Measurements from ENCODE around the gene PRKCB. TPM values are rescaled to one million over a fixed set of nuclear protein-coding genes. Genes with fewer than 3 reads are reported as not detected.

The PRKCB gene
- polyA plus RNA-seq, 3 donors = 57.4 to 87.4 (median 75.5) TPM

GRCh38 chr16:24036614-24037013, 200.8 kb downstream of the PRKCB start:
- Histone ChIP-seq H3K27ac (ENCODE audit: low read depth in 1 of 2, low read length in 2 of 2) (no peak overlapping the region), H3K4me2 (replicated peaks; ENCODE audit: extremely low read depth, low read length, poor library complexity, severe bottlenecking) (no peak overlapping the region), H3K27me3 (ENCODE audit: control insufficient read depth in 2 of 2, insufficient read depth in 2 of 2, low read length in 2 of 2) (no peaks in the 10 kb centered on the region), H3K79me2 (ENCODE audit: insufficient read depth, low read length) (peaks cover 3% of the 10 kb centered on the region), H3K4me3 (replicated peaks in 1 of 3; ENCODE audit: low read depth in 2 of 3, low read length in 3 of 3) (no peak overlapping the region), H3K4me1 (ENCODE audit: control insufficient read depth in 1 of 2, insufficient read depth in 2 of 2, low read length in 2 of 2) (peaks cover 15 to 22% of the 10 kb centered on the region in 2 donors), H3K36me3 (replicated peaks in 1 of 2; ENCODE audit: control insufficient read depth in 1 of 2, insufficient read depth in 2 of 2, low read length in 2 of 2) (peaks cover 54 to 88% of the 10 kb centered on the region in 2 donors), H2AFZ (ENCODE audit: insufficient read depth, low read depth, low read length, poor library complexity, severe bottlenecking) (no peak overlapping the region), H4K20me1 (ENCODE audit: insufficient read depth, low read length) (peaks cover 98% of the 10 kb centered on the region), H3K9me3 (replicated peaks in 1 of 2; ENCODE audit: control insufficient read depth in 1 of 2, insufficient read depth in 1 of 2, low read length in 2 of 2) (no peaks in the 10 kb centered on the region), H3K9ac (ENCODE audit: insufficient read depth, low read length, poor library complexity, severe bottlenecking) (no peak overlapping the region)
- peak; percentile 13 to 29 (median 24) for DNase-seq
- Mint-ChIP-seq H3K27me3 (ENCODE audit: low read depth in 3 of 3) (peaks cover 0 to 2% (median 1%) of the 10 kb centered on the region in 3 donors), H3K4me1 (peaks cover 30% of the 10 kb centered on the region), H3K4me3 (no peak overlapping the region), H3K36me3 (peaks cover 71 to 89% of the 10 kb centered on the region in 2 donors), H3K9me3 (peaks cover 0 to 1% (median 0%) of the 10 kb centered on the region in 7 donors), H3K27ac (peak overlapping the region in 2 of 7 donors; percentile 13 to 22)
- intact Hi-C loops (cut with micrococcal nuclease) = loop anchor here (1.0 to 10.0 kb wide), 4 partner anchors 233 to 302 kb away; no protein-coding TSS in a partner anchor
- peak; percentile 79 for TF ChIP-seq CTCF (IDR thresholded peaks at IDR 0.05)
- 29% methylated on average over 4 of the region's 8 CpGs for WGBS (ENCODE audit: insufficient coverage)

GRCh38 chr16:24037335-24037734, 201.6 kb downstream of the PRKCB start:
- Mint-ChIP-seq H3K27me3 (ENCODE audit: low read depth in 3 of 3) (peaks cover 0 to 3% (median 2%) of the 10 kb centered on the region in 3 donors), H3K9me3 (no peaks in the 10 kb centered on the region), H3K36me3 (peaks cover 65 to 89% of the 10 kb centered on the region in 2 donors), H3K27ac (no peak overlapping the region), H3K4me3 (no peak overlapping the region), H3K4me1 (peaks cover 30% of the 10 kb centered on the region)
- intact Hi-C loops (cut with micrococcal nuclease) = loop anchor here (2.0 to 10.0 kb wide), 3 partner anchors 237 to 303 kb away; no protein-coding TSS in a partner anchor
- no peak overlapping the region for H3K4me2 ChIP-seq (replicated peaks; ENCODE audit: extremely low read depth, low read length, poor library complexity, severe bottlenecking)
- DNase-seq = no peak
- no peak for TF ChIP-seq CTCF (IDR thresholded peaks at IDR 0.05)
- peaks cover 48 to 85% of the 10 kb centered on the region in 2 donors for H3K36me3 ChIP-seq (replicated peaks in 1 of 2; ENCODE audit: control insufficient read depth in 1 of 2, insufficient read depth in 2 of 2, low read length in 2 of 2)
- H3K4me1 ChIP-seq (ENCODE audit: control insufficient read depth in 1 of 2, insufficient read depth in 2 of 2, low read length in 2 of 2) = peaks cover 15 to 22% of the 10 kb centered on the region in 2 donors
- no peak overlapping the region for H3K27ac ChIP-seq (ENCODE audit: low read depth in 1 of 2, low read length in 2 of 2)
- peaks cover 3% of the 10 kb centered on the region for H3K79me2 ChIP-seq (ENCODE audit: insufficient read depth, low read length)
- no peak overlapping the region for H3K4me3 ChIP-seq (replicated peaks in 1 of 3; ENCODE audit: low read depth in 2 of 3, low read length in 3 of 3)
- no peak overlapping the region for H3K9ac ChIP-seq (ENCODE audit: insufficient read depth, low read length, poor library complexity, severe bottlenecking)
- peaks cover 98% of the 10 kb centered on the region for H4K20me1 ChIP-seq (ENCODE audit: insufficient read depth, low read length)
- H2AFZ ChIP-seq (ENCODE audit: insufficient read depth, low read depth, low read length, poor library complexity, severe bottlenecking) = no peak overlapping the region
- no CpG with 5 or more reads among the region's 3 CpGs for WGBS (ENCODE audit: insufficient coverage)
- H3K9me3 ChIP-seq (replicated peaks in 1 of 2; ENCODE audit: control insufficient read depth in 1 of 2, insufficient read depth in 1 of 2, low read length in 2 of 2) = no peaks in the 10 kb centered on the region
- no peaks in the 10 kb centered on the region for H3K27me3 ChIP-seq (ENCODE audit: control insufficient read depth in 2 of 2, insufficient read depth in 2 of 2, low read length in 2 of 2)

All from CD14-positive monocyte (primary cell).